Uterus (tissue), 2 donors: ENCODE results near the gene GDE1.

Source experiments
- CTCF ChIP-seq, 4 experiments: fragments of 200-600 bp in 2 of 4; fragments of 450-650 bp in 2 of 4; sonication (generic) in 2 of 4; IDR thresholded peaks; one replicate each; pipeline ENCODE4 v1.5.1; 2016 to 2019; ENCODE audit warnings: antibody characterized with exemption in 4 of 4, mild to moderate bottlenecking in 2 of 4, moderate library complexity in 1 of 4
- POLR2A ChIP-seq, 2 donors: fragments of 450-650 bp; IDR thresholded peaks; one replicate each; pipeline ENCODE4 v1.6.1; 2016; ENCODE audit warnings: antibody characterized with exemption in 2 of 2, mild to moderate bottlenecking in 1 of 2, moderate library complexity in 1 of 2

DNA sequence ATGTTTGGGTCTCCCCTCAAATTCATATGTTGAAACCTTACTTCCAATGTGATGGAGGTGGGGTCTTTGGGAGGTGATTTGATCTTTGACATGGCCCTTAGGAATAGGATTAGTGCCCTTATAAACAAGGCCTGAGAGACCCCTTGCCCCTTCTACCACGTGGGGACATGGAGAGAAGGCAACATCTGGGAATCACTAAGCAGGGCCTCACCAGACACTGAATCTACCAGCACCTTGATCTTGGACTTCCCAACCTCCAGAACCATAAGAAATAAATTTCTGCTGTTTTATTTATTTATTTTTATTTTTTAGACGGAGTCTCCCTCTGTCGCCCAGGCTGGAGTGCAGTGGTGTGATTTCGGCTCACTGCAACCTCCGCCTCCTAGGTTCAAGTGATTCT is 40.1 kb downstream of the GDE1 start:
- TF ChIP-seq CTCF (IDR thresholded peaks at IDR 0.05) (no peak), POLR2A (IDR thresholded peaks at IDR 0.05) (no peak)
